ENCODE data around the gene PLEKHD1.

DNA sequence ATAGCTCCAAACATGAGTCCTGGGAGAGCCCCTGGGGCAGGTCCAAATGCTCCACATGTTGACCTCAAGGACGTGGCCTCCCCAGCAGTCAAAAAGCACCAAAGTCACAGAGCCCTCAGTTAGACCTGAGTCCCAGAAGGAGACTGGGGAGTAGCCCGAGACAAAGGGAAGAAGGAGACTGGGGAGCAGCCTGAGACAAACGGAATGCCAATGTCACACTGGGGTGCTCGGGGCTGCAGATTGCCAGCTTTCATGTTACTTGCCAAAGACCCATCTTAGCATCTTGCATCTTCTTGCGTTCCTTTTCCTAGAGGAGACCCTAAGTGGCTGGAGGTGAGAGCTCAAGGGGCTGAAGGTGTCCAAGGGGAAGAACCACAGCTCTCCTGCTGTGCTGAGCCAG, 14.9 kb downstream of the PLEKHD1 start:
- TF ChIP-seq CTCF (conservative IDR thresholded peaks at IDR 0.05 in 1 of 2, IDR thresholded peaks at IDR 0.05 in 1 of 2; ENCODE audit: extremely low read depth in 1 of 2, insufficient read depth in 1 of 2, low read depth in 1 of 2, low read length in 2 of 2), result no peak
- TF ChIP-seq EZH2 (IDR thresholded peaks at IDR 0.05; ENCODE audit: borderline replicate concordance, low read length), result no peak

Measured in mammary epithelial cell (primary cell).